Activated T-helper 2 cell treated with anti-CD3 and anti-CD28 coated beads, Interferon-gamma antibody, Interleukin-2, Interleukin-4, amounts not matched to agents 10 μg/mL and 5 μg/mL and 100 μg/mL, durations not matched to agents 14 hours and 24 hours and 36 hours (primary cell): ENCODE results near the gene OR1E2. TPM values are rescaled to one million over a fixed set of nuclear protein-coding genes. Genes with fewer than 3 reads are reported as not detected.
A peak's percentile ranks its signal among the peaks of the same experiment; 100 is the strongest.
"Not testable (repeated sequence)": the region's sequence is repeated elsewhere in the genome, so short reads cannot be mapped to it uniquely, and the experiment has no call there.

Experiments
- DNase-seq: peaks from one replicate; pipeline ENCODE4 v3.0.0; 2021; ENCODE audit warnings: low spot score
- H3K27ac Mint-ChIP-seq: one replicate; pipeline ENCODE4 v1.8.0; 2021; ENCODE audit warnings: mixed read lengths
- H3K27me3 Mint-ChIP-seq: one replicate; pipeline ENCODE4 v1.8.0; 2021; ENCODE audit warnings: low read depth, mixed read lengths
- H3K36me3 Mint-ChIP-seq: one replicate; pipeline ENCODE4 v1.8.0; 2021; ENCODE audit warnings: low read depth, mixed read lengths
- H3K4me1 Mint-ChIP-seq: one replicate; pipeline ENCODE4 v1.8.0; 2021; ENCODE audit warnings: low read depth, mixed read lengths
- H3K4me3 Mint-ChIP-seq: one replicate; pipeline ENCODE4 v1.8.0; 2021; ENCODE audit warnings: low read depth, mild to moderate bottlenecking, moderate library complexity, mixed read lengths
- H3K9me3 Mint-ChIP-seq: one replicate; pipeline ENCODE4 v1.8.0; 2021; ENCODE audit warnings: mixed read lengths
- intact Hi-C: fragments of 100-400 bp; cut with micrococcal nuclease; formaldehyde crosslinking; loops from one replicate; pipeline ENCODE4 v1.15.1; 2023
- total RNA-seq: library from RNA; stranded (reverse); gene quantifications from 2 replicates; pipeline ENCODE4 v1.2.3, GENCODE V29; 2022

The OR1E2 gene, protein sequence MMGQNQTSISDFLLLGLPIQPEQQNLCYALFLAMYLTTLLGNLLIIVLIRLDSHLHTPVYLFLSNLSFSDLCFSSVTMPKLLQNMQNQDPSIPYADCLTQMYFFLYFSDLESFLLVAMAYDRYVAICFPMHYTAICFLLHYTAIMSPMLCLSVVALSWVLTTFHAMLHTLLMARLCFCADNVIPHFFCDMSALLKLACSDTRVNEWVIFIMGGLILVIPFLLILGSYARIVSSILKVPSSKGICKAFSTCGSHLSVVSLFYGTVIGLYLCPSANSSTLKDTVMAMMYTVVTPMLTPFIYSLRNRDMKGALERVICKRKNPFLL
- not detected in 2 replicates for total RNA-seq

DNA sequence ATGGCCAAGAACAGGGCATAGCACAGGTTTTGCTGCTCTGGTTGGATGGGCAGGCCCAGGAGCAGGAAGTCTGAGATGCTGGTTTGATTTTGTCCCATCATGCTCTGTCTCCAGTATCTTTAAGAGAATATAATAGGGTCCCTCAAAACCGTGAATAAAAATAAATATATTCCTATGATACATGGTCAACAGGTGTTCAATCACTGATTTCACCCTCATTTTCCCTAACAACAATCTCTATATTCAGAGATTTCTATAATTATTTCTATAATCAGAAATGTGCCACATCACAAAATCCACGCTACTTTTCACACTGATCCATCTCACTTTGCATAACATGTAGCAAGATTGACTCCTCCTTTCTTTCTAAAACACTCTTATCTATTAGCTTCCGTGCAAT is at the start of gene OR1E2:
Gene OR1E2 (minus strand): TSS at position 101 of the 400 bp plus-strand sequence. CDS start 0 bp downstream, at position 101.
- Mint-ChIP-seq H3K4me1 (no peaks in the 10 kb centered on the region), H3K27ac (no peak within 1 kb of the TSS), H3K27me3 (no peaks in the 10 kb centered on the region), H3K36me3 (no peaks in the 10 kb centered on the region), H3K9me3 (no peaks in the 10 kb centered on the region), H3K4me3 (no peak within 1 kb of the TSS)
- DNase-seq = no peak
- intact Hi-C loops = no loop called here

DNA sequence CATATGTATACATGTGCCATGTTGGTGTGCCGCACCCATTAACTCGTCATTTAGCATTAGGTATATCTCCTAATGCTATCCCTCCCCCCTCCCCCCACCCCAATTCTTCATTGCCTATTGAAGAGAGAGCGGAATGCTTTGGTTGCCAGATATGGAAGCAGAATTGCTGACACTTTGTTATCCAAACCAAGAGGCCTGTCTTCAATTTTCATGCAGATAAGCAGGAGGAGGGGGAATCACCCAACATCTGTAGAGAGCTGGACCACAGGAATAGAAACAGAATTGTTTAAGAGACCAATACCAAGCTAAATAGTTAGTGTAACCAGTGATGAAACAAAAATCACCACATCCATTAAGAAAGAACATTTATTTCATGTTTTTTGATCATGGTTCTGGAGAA is 49.2 kb upstream of the OR1E2 start:
- H3K4me3 Mint-ChIP-seq = no peak overlapping the region
- no peak overlapping the region for H3K27ac Mint-ChIP-seq
- no peak for DNase-seq
- no peaks in the 10 kb centered on the region for H3K36me3 Mint-ChIP-seq
- no peaks in the 10 kb centered on the region for H3K4me1 Mint-ChIP-seq
- peaks cover 10% of the 10 kb centered on the region for H3K27me3 Mint-ChIP-seq
- no peaks in the 10 kb centered on the region for H3K9me3 Mint-ChIP-seq
- intact Hi-C loops = no loop called here

DNA sequence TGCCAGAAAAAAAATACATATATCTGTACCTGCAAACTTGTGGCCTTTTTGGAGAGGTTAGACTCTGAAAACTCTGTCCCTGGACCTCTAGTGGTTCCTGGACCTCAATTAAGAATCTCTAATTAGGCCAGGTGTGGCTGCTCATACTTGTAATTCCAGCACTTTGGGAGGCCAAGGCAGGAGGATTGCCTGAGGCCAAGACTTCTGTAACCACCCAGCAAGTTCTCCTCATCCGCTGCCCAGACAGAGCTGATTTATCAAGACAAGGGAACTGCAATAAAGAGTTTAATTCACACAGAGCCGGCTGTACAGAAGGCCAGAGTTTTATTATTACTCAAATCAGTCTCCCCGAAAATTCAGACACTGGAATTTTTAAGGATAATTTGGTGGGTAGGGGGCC is 46.3 kb upstream of the OR1E2 start:
- H3K36me3 Mint-ChIP-seq = no peaks in the 10 kb centered on the region
- H3K27me3 Mint-ChIP-seq = peaks cover 10% of the 10 kb centered on the region
- peaks cover 4% of the 10 kb centered on the region for H3K4me1 Mint-ChIP-seq
- no peaks in the 10 kb centered on the region for H3K9me3 Mint-ChIP-seq
- H3K27ac Mint-ChIP-seq = no peak overlapping the region
- no peak overlapping the region for H3K4me3 Mint-ChIP-seq
- intact Hi-C loops = no loop called here
- no peak for DNase-seq

GRCh38 chr17:3475812-3476610 is 42.4 kb upstream of the OR1E2 start, which contains the start of gene ASPA:
Gene ASPA, plus strand, starts transcription at chr17:3475997. Its CDS starts 163 bp downstream, at chr17:3476160.
- DNase-seq = no peak
- peaks cover 5% of the 10 kb centered on the region for H3K27me3 Mint-ChIP-seq
- H3K36me3 Mint-ChIP-seq = no peaks in the 10 kb centered on the region
- H3K4me3 Mint-ChIP-seq = peak within 1 kb of the TSS; percentile 24
- no peak within 1 kb of the TSS for H3K27ac Mint-ChIP-seq
- H3K9me3 Mint-ChIP-seq = no peaks in the 10 kb centered on the region
- intact Hi-C loops = no loop called here
- peaks cover 4% of the 10 kb centered on the region for H3K4me1 Mint-ChIP-seq

- H3K4me1 Mint-ChIP-seq = peaks cover 4% of the 10 kb centered on the region
- no peaks in the 10 kb centered on the region for H3K9me3 Mint-ChIP-seq
- intact Hi-C loops = no loop called here
- H3K27me3 Mint-ChIP-seq = peaks cover 5% of the 10 kb centered on the region
- no peak overlapping the region for H3K27ac Mint-ChIP-seq
- H3K36me3 Mint-ChIP-seq = no peaks in the 10 kb centered on the region
- no peak for DNase-seq
- H3K4me3 Mint-ChIP-seq = no peak overlapping the region
Observed at GRCh38 chr17:3475251-3475685, 41.6 kb upstream of the OR1E2 start.

DNA sequence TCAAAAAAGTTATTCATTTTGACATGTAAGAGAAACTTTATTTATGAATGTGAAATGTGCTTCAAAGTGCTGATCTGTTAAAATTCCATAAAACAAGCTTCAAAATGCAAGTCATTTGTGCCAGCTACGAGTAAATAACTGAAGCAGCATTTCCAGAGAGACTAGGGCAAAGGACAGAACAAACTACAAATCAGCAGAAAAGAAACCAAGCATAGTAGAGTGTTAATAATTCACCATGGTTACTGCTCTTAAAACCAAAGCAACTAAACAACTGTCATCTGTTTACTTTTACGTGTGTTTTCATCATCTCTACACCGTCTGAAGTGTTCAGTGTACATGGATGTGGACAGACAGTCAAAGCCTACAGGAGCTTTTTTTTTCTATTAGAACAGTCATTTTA is 40.6 kb upstream of the OR1E2 start:
- DNase-seq = no peak
- no peaks in the 10 kb centered on the region for H3K36me3 Mint-ChIP-seq
- peaks cover 4% of the 10 kb centered on the region for H3K4me1 Mint-ChIP-seq
- H3K27ac Mint-ChIP-seq = no peak overlapping the region
- peaks cover 5% of the 10 kb centered on the region for H3K27me3 Mint-ChIP-seq
- H3K4me3 Mint-ChIP-seq = no peak overlapping the region
- intact Hi-C loops = no loop called here
- H3K9me3 Mint-ChIP-seq = no peaks in the 10 kb centered on the region

GRCh38 chr17:3472137-3472536 is 38.5 kb upstream of the OR1E2 start:
- H3K36me3 Mint-ChIP-seq = no peaks in the 10 kb centered on the region
- H3K4me1 Mint-ChIP-seq = peaks cover 4% of the 10 kb centered on the region
- peaks cover 2% of the 10 kb centered on the region for H3K27me3 Mint-ChIP-seq
- H3K9me3 Mint-ChIP-seq = no peaks in the 10 kb centered on the region
- no peak for DNase-seq
- intact Hi-C loops = no loop called here
- H3K27ac Mint-ChIP-seq = no peak overlapping the region
- no peak overlapping the region for H3K4me3 Mint-ChIP-seq

DNA sequence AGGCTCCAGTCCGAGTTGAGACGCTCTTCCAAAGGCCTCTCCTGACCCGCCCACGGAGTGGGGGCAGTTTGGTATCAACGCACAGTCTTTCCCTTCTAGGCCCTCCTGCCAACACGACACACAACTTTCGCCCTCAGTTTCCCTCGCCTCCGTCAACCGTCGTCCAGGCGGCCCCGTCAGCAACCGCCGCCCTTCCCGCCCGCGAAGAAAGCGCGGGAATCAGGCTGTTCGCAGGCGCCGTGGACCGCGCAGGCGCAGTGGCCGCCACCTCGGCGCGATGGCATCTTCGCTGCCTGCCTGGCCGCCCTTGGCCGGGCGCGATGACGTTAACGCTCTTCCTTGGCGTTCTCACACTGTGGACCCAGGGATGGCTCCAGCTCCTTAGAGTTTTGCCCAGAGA is 38.0 kb upstream of the OR1E2 start, which contains the start of gene SPATA22:
Gene SPATA22 (minus strand): TSS at position 221 of the 400 bp plus-strand sequence. CDS start 2,494 bp downstream, outside the sequence.
- DNase-seq = no peak
- peaks cover 3% of the 10 kb centered on the region for H3K27me3 Mint-ChIP-seq
- no peak within 1 kb of the TSS for H3K27ac Mint-ChIP-seq
- no peaks in the 10 kb centered on the region for H3K9me3 Mint-ChIP-seq
- H3K4me1 Mint-ChIP-seq = peaks cover 4% of the 10 kb centered on the region
- no peaks in the 10 kb centered on the region for H3K36me3 Mint-ChIP-seq
- H3K4me3 Mint-ChIP-seq = no peak within 1 kb of the TSS
- intact Hi-C loops = no loop called here

- no peak for DNase-seq
- no peaks in the 10 kb centered on the region for H3K9me3 Mint-ChIP-seq
- peaks cover 2% of the 10 kb centered on the region for H3K27me3 Mint-ChIP-seq
- H3K36me3 Mint-ChIP-seq = no peaks in the 10 kb centered on the region
- H3K27ac Mint-ChIP-seq = no peak overlapping the region
- no peaks in the 10 kb centered on the region for H3K4me1 Mint-ChIP-seq
- intact Hi-C loops = no loop called here
- H3K4me3 Mint-ChIP-seq = no peak overlapping the region
Observed at GRCh38 chr17:3469529-3469928, 35.9 kb upstream of the OR1E2 start.

DNA sequence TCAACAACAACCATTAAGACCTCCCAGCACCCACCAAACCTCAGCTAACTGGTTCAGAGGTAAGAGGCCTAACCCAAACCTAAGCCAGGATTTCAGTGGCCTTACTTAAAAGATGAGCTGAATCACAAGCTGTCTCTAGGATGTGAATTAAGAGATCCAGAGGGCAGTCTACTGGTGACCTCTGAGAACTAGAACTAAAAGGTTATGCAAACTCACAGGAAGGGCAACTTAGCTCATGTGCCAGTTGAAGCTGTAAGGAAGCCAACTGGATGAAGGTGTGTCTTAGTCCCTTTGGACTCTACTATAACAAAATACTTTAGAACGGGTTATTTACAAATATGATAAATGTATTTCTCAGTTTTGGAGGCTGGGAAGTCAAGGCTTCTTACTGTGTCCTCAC is 32.7 kb upstream of the OR1E2 start:
- H3K4me1 Mint-ChIP-seq, H3K27me3 Mint-ChIP-seq, H3K4me3 Mint-ChIP-seq, intact Hi-C loops, H3K36me3 Mint-ChIP-seq, H3K27ac Mint-ChIP-seq, DNase-seq, H3K9me3 Mint-ChIP-seq: not testable (repeated sequence)

DNA sequence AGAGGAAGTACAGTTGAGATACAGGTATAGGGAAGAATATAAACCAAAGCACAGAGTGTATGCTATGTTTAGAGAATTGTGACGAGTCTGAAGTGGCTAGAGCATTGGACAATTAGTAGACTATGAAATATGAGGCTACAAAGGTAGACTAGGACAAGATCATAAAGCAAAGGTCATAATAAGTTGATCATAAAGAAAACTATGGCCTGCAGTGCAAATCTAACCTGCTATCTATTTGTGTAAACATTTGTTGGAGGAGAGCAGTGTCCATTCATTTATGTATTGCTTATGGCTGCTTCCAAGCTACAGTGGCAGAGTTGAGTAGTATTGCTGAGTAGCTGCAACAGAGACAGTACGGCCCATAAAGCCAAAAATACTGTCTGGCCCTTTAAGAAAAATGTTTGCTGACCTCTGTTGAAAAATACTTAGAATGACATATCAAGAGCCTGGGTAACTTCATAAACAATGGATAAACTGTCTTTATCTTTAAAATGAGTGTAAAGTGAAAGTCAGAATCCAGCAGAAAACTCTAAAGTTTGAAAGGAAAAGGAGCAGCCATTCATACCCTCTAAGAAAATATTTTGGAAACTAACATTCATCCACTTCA is 14.5 kb upstream of the OR1E2 start:
- no peaks in the 10 kb centered on the region for H3K4me1 Mint-ChIP-seq
- no peak for DNase-seq
- H3K4me3 Mint-ChIP-seq = no peak overlapping the region
- intact Hi-C loops = no loop called here
- H3K27me3 Mint-ChIP-seq = peaks cover 3% of the 10 kb centered on the region
- H3K36me3 Mint-ChIP-seq = no peaks in the 10 kb centered on the region
- H3K9me3 Mint-ChIP-seq = no peaks in the 10 kb centered on the region
- H3K27ac Mint-ChIP-seq = no peak overlapping the region

GRCh38 chr17:3447625-3448024 is 14.0 kb upstream of the OR1E2 start:
- no peak overlapping the region for H3K4me3 Mint-ChIP-seq
- peaks cover 5% of the 10 kb centered on the region for H3K27me3 Mint-ChIP-seq
- intact Hi-C loops = no loop called here

GRCh38 chr17:3440451-3440850 is 6.8 kb upstream of the OR1E2 start:
- Mint-ChIP-seq H3K4me1 (no peaks in the 10 kb centered on the region), H3K4me3 (no peak overlapping the region), H3K27me3 (peaks cover 8% of the 10 kb centered on the region), H3K9me3 (no peaks in the 10 kb centered on the region), H3K36me3 (no peaks in the 10 kb centered on the region), H3K27ac (no peak overlapping the region)
- intact Hi-C loops = no loop called here
- DNase-seq = no peak

More at GRCh38 chr17:3447625-3448024, 14.0 kb upstream of the OR1E2 start:
- Mint-ChIP-seq H3K36me3 (no peaks in the 10 kb centered on the region), H3K4me1 (no peaks in the 10 kb centered on the region), H3K9me3 (no peaks in the 10 kb centered on the region), H3K27ac (no peak overlapping the region)
- DNase-seq = no peak
